ENCODE data around the gene CFAP92. TPM values are rescaled to one million over a fixed set of nuclear protein-coding genes. Genes with fewer than 3 reads are reported as not detected.

CFAP92 gene
- total RNA-seq, 1 donor = not detected

GRCh38 chr3:129015388-129016105, 21.7 kb upstream of the CFAP92 start:
- H3K4me3 ChIP-seq (ENCODE audit: low read depth, low read length) = no peak overlapping the region
- no peak for TF ChIP-seq CTCF (IDR thresholded peaks at IDR 0.05; ENCODE audit: insufficient read depth, low read depth, low read length)

GRCh38 chr3:129014793-129015345, 21.0 kb upstream of the CFAP92 start:
- H3K4me3 ChIP-seq (ENCODE audit: low read depth, low read length) = no peak overlapping the region
- DNase-seq (ENCODE audit: low read depth) = no peak
- no peak for TF ChIP-seq CTCF (IDR thresholded peaks at IDR 0.05; ENCODE audit: insufficient read depth, low read depth, low read length)

More at GRCh38 chr3:129015388-129016105, 21.7 kb upstream of the CFAP92 start:
- no peak for DNase-seq (ENCODE audit: low read depth)

GRCh38 chr3:129014148-129014547, 20.3 kb upstream of the CFAP92 start:
- no peak for DNase-seq (ENCODE audit: low read depth)
- no peak for TF ChIP-seq CTCF (IDR thresholded peaks at IDR 0.05; ENCODE audit: insufficient read depth, low read depth, low read length)
- no peak overlapping the region for H3K4me3 ChIP-seq (ENCODE audit: low read depth, low read length)

- no peak for DNase-seq (ENCODE audit: low read depth)
- TF ChIP-seq CTCF (IDR thresholded peaks at IDR 0.05; ENCODE audit: insufficient read depth, low read depth, low read length) = no peak
- H3K4me3 ChIP-seq (ENCODE audit: low read depth, low read length) = no peak overlapping the region
Observed at GRCh38 chr3:129013491-129013891, 19.6 kb upstream of the CFAP92 start.

- no peak for TF ChIP-seq CTCF (IDR thresholded peaks at IDR 0.05; ENCODE audit: insufficient read depth, low read depth, low read length)
- H3K4me3 ChIP-seq (ENCODE audit: low read depth, low read length) = no peak overlapping the region
- DNase-seq (ENCODE audit: low read depth) = no peak
Observed at GRCh38 chr3:129010310-129010956, 16.6 kb upstream of the CFAP92 start.

GRCh38 chr3:129009266-129009665, 15.4 kb upstream of the CFAP92 start:
- no peak overlapping the region for H3K4me3 ChIP-seq (ENCODE audit: low read depth, low read length)
- DNase-seq (ENCODE audit: low read depth) = no peak
- no peak for TF ChIP-seq CTCF (IDR thresholded peaks at IDR 0.05; ENCODE audit: insufficient read depth, low read depth, low read length)
